ENCODE measurements around the gene PLGRKT.

DNA sequence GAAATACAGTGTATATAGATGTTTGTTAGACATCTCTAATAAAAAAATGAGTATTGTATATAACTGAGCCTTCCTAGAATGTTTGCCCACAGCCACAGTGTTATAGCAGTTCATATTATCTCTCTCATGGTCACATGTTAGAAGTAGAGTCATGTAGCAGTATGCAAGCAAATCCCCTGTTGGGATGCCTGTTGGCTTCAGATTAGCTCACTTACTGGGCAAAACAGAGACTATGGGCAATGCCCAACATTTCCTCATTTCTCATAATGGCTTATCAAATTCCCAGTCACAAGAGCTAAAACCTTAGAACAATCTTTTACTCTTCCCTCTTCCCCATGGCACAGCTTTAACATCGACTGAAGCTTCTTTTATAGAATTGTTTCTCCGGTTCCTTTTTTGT, 45.6 kb upstream of the PLGRKT start:
- TF ChIP-seq, protein P1, sequence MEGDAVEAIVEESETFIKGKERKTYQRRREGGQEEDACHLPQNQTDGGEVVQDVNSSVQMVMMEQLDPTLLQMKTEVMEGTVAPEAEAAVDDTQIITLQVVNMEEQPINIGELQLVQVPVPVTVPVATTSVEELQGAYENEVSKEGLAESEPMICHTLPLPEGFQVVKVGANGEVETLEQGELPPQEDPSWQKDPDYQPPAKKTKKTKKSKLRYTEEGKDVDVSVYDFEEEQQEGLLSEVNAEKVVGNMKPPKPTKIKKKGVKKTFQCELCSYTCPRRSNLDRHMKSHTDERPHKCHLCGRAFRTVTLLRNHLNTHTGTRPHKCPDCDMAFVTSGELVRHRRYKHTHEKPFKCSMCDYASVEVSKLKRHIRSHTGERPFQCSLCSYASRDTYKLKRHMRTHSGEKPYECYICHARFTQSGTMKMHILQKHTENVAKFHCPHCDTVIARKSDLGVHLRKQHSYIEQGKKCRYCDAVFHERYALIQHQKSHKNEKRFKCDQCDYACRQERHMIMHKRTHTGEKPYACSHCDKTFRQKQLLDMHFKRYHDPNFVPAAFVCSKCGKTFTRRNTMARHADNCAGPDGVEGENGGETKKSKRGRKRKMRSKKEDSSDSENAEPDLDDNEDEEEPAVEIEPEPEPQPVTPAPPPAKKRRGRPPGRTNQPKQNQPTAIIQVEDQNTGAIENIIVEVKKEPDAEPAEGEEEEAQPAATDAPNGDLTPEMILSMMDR (IDR thresholded peaks at IDR 0.05) = no peak
- TF ChIP-seq POLR2A (IDR thresholded peaks at IDR 0.05) (no peak), EP300 (IDR thresholded peaks at IDR 0.05) (no peak)
